GM12878 (cell line): ENCODE data around the gene PDE11A. TPM values are rescaled to one million over a fixed set of nuclear protein-coding genes. Genes with fewer than 3 reads are reported as not detected.

Source experiments
- ATAC-seq: fragments of 200-7000 bp; cut with Tn5 transposase; 3 replicates; pipeline ENCODE4 v1.9.1; 2020; ENCODE audit warnings: mild to moderate bottlenecking, moderate library complexity
- BruUV-seq: library from RNA; stranded (reverse); fragments of 400-500 nt; replicated peaks from 2 replicates; lab custom pipeline; 2021; lab: Mats Ljungman, UMichigan
- CTCF ChIA-PET: fragments of 300-600 bp; sonication (Branson Sonifier 250); formaldehyde crosslinking; extraction: SDS; loops from one replicate; lab custom pipeline; 2021; ENCODE audit warnings: inconsistent platforms; lab: Yijun Ruan, JAX
- POLR2A ChIA-PET: fragments of 350-600 bp; formaldehyde crosslinking; extraction: SDS; loops from one replicate; lab custom pipeline; 2021; ENCODE audit warnings: inconsistent platforms; lab: Charles Lee
- RAD21 ChIA-PET: fragments of 300-600 bp; sonication (Branson Sonifier 250); formaldehyde crosslinking; loops from one replicate; lab custom pipeline; 2023; ENCODE audit warnings: antibody characterized with exemption; ENCODE audit not compliant: unreplicated experiment; lab: Charles Lee
- SMC1A ChIA-PET: fragments of 300-600 bp; sonication (Branson Sonifier 250); formaldehyde crosslinking; loops from one replicate; lab custom pipeline; 2023; ENCODE audit not compliant: unreplicated experiment, uncharacterized antibody; lab: Charles Lee
- DNase-seq: peaks from one replicate; pipeline ENCODE4 v3.0.0-alpha.2; 2011; ENCODE audit warnings: low read depth, low spot score
- FAIRE-seq: peaks from 3 replicates; lab custom pipeline; 2011; peaks lifted over from hg19 to GRCh38; lab: Jason Lieb, UNC
- H2AFZ ChIP-seq: 2 replicates; pipeline ENCODE4 v1.6.0; 2011; ENCODE audit warnings: low read depth, low read length, control low read depth; ENCODE audit not compliant: control insufficient read depth
- H3K27ac ChIP-seq: 2 replicates; pipeline ENCODE4 v1.5.1; 2011; ENCODE audit warnings: control low read depth; ENCODE audit not compliant: control insufficient read depth, insufficient read depth
- H3K27me3 ChIP-seq, 2 experiments: replicated peaks in 1 of 2; 2 replicates each; pipeline versions ENCODE4 v1.6.0 to v1.6.1; 2011; ENCODE audit warnings: low read length in 1 of 2; ENCODE audit not compliant: control insufficient read depth in 2 of 2, insufficient read depth in 2 of 2
- H3K36me3 ChIP-seq, 2 experiments: 2 replicates each; pipeline ENCODE4 v1.5.1; 2011; ENCODE audit warnings: low read length in 1 of 2; ENCODE audit not compliant: control insufficient read depth in 2 of 2, insufficient read depth in 2 of 2
- H3K4me1 ChIP-seq: 2 replicates; pipeline ENCODE4 v1.6.1; 2011; ENCODE audit warnings: mild to moderate bottlenecking, low read length, moderate library complexity, mixed read lengths; ENCODE audit not compliant: control insufficient read depth, insufficient read depth
- H3K4me2 ChIP-seq: 2 replicates; pipeline ENCODE4 v1.6.0; 2011; ENCODE audit warnings: control low read depth; ENCODE audit not compliant: control insufficient read depth, insufficient read depth
- H3K4me3 ChIP-seq: fragments of 200-600 bp; sonication (generic); 2 replicates; pipeline ENCODE4 v1.5.1; 2016
- H3K79me2 ChIP-seq: 2 replicates; pipeline ENCODE4 v1.6.0; 2011; ENCODE audit warnings: low read length; ENCODE audit not compliant: control insufficient read depth, insufficient read depth
- H3K9ac ChIP-seq: 2 replicates; pipeline ENCODE4 v1.8.0; 2011; ENCODE audit warnings: low read length, control low read depth, mixed read lengths; ENCODE audit not compliant: control insufficient read depth, insufficient read depth
- H3K9me3 ChIP-seq: replicated peaks from 3 replicates; pipeline ENCODE4 v1.5.1; 2011; ENCODE audit warnings: mild to moderate bottlenecking, low read length; ENCODE audit not compliant: control insufficient read depth, insufficient read depth
- H4K20me1 ChIP-seq: 2 replicates; pipeline ENCODE4 v1.6.0; 2011; ENCODE audit not compliant: control insufficient read depth, insufficient read depth
- ATF2 ChIP-seq: IDR thresholded peaks from 2 replicates; pipeline ENCODE4 v1.6.1; 2012; ENCODE audit warnings: low read length, inconsistent platforms
- BACH1 ChIP-seq: fragments of 450-650 bp; IDR thresholded peaks from 2 replicates; pipeline ENCODE4 v1.6.1; 2017; ENCODE audit warnings: mild to moderate bottlenecking, borderline replicate concordance
- BCL3 ChIP-seq: IDR thresholded peaks from 2 replicates; pipeline ENCODE4 v1.6.1; 2011; ENCODE audit warnings: borderline replicate concordance, low read depth, mild to moderate bottlenecking, moderate library complexity, low read length; ENCODE audit not compliant: insufficient read depth, poor library complexity, severe bottlenecking
- BCLAF1 ChIP-seq: fragments of 450-650 bp; IDR thresholded peaks from 2 replicates; pipeline ENCODE4 v1.6.1; 2017; ENCODE audit warnings: antibody characterized with exemption, mild to moderate bottlenecking, moderate library complexity
- CBX3 ChIP-seq: fragments of 200-600 bp; sonication (generic); IDR thresholded peaks from 2 replicates; pipeline ENCODE4 v1.6.1; 2016; ENCODE audit warnings: low read depth, borderline replicate concordance
- FOS ChIP-seq: IDR thresholded peaks from 3 replicates; pipeline ENCODE4 v1.6.1; 2011; ENCODE audit warnings: borderline replicate concordance; ENCODE audit not compliant: insufficient read length; ENCODE audit errors: extremely low read depth
- MAX ChIP-seq: IDR thresholded peaks from 2 replicates; pipeline ENCODE4 v1.6.1; 2012; ENCODE audit warnings: low read depth, low read length, improper control_type of control experiment
- MEF2B ChIP-seq: fragments of 450-650 bp; IDR thresholded peaks from 2 replicates; pipeline ENCODE4 v1.6.1; 2018; ENCODE audit warnings: mild to moderate bottlenecking, moderate library complexity; ENCODE audit not compliant: partially characterized antibody, poor library complexity, severe bottlenecking
- POLR2AphosphoS2 ChIP-seq: IDR thresholded peaks from 2 replicates; pipeline ENCODE4 v1.6.1; 2011; ENCODE audit warnings: low read depth, mild to moderate bottlenecking, low read length, improper control_type of control experiment, moderate library complexity
- WGBS: methylation state at CpG from one replicate; pipeline ENCODE4 v1.1.6; 2016; ENCODE audit warnings: low lambda C conversion rate; ENCODE audit not compliant: insufficient replicate concordance, insufficient coverage; ENCODE audit errors: missing lambda C conversion rate; 5-methylcytosine and 5-hydroxymethylcytosine counted together
- in situ Hi-C: fragments of 300-500 bp; cut with MboI; formaldehyde crosslinking; loops from 9 replicates; pipeline ENCODE4 v1.14.3; 2018; ENCODE audit warnings: mixed read lengths
- intact Hi-C: fragments of 100-400 bp; cut with micrococcal nuclease; formaldehyde crosslinking; loops from one replicate; pipeline ENCODE4 v1.14.2; 2022; ENCODE audit not compliant: unreplicated experiment
- polyA plus RNA-seq, 11 experiments: library from polyadenylated mRNA; depleted of rRNA in 4 of 11; unstranded in 6 of 11; stranded (reverse) in 5 of 11; fragments of >200 nt; fragmentation: Nextera tagmentation in 4 of 11; fragmentation: Illumina TruSeq in 1 of 11; extraction: Ambion mirVana in 4 of 11; extraction: Trizol in 1 of 11; gene quantifications; 1 replicate in 1 of 11; 2 replicates in 10 of 11; pipeline versions ENCODE4 v1.2.1 to v1.2.3, GENCODE V29; 2011 to 2016; ENCODE audit warnings: inconsistent platforms in 2 of 11, missing spikeins in 2 of 11, low read depth in 1 of 11
- total RNA-seq, 4 experiments: library from RNA; depleted of rRNA in 3 of 4; stranded (reverse); fragments of >200 nt in 3 of 4; fragmentation: Illumina TruSeq in 1 of 4; extraction: Trizol in 1 of 4; gene quantifications; 2 replicates each; pipeline versions ENCODE4 v1.2.1 to v1.2.3, GENCODE V29; 2013 to 2021

The PDE11A gene
- total and polyA plus RNA-seq, 10 of the 15 experiments (the other 5 are each of a cell fraction or from before 2014, with no cell fraction given), result 0.01 to 0.17 (median 0.06) TPM; not detected in 5

- ChIA-PET POLR2A (interaction anchor here (0.5 kb wide), 1 partner anchor 873 kb away, joined by 3 read pairs; no protein-coding TSS in a partner anchor), RAD21 (no interaction called here), SMC1A (no interaction called here), CTCF (no interaction called here)
- Histone ChIP-seq H3K79me2 (no peaks in the 10 kb centered on the region), H3K27me3 (peaks cover 7 to 16% of the 10 kb centered on the region in 2 experiments), H2AFZ (no peak overlapping the region), H4K20me1 (no peaks in the 10 kb centered on the region), H3K9me3 (no peaks in the 10 kb centered on the region), H3K27ac (no peak overlapping the region), H3K4me1 (no peaks in the 10 kb centered on the region), H3K4me2 (no peak overlapping the region), H3K9ac (no peak overlapping the region), H3K36me3 (no peaks in the 10 kb centered on the region), H3K4me3 (no peak overlapping the region)
- intact Hi-C loops, result no loop called here
- ATAC-seq, result no peak
- whole genome bisulfite sequencing, result 52% methylated on average over 8 of the region's 8 CpGs
- FAIRE-seq, result no peak
- no TSS peak for BruUV-seq
- TF ChIP-seq CBX3, result no peak
- TF ChIP-seq ATF2, result no peak
- TF ChIP-seq MAX, result no peak
- TF ChIP-seq BCLAF1, result no peak
- TF ChIP-seq BCL3, result no peak
- no peak for TF ChIP-seq FOS
- TF ChIP-seq MEF2B, result no peak
- no peak for TF ChIP-seq POLR2AphosphoS2
- no peak for TF ChIP-seq BACH1
- in situ Hi-C loops, result no loop called here
- no peak for DNase-seq
Measured at GRCh38 chr2:178074123-178075005, 1.8 kb upstream of the PDE11A start.
